GM19025 (cell line): ENCODE results near the gene GHRH.

Experiments used
- ATAC-seq: cut with Tn5 transposase; IDR thresholded peaks from one replicate; pipeline ENCODE4 v1.9.1; 2021; ENCODE audit warnings: mild to moderate bottlenecking, low read depth, moderate library complexity; ENCODE audit not compliant: unreplicated experiment

Gene GHRH

DNA sequence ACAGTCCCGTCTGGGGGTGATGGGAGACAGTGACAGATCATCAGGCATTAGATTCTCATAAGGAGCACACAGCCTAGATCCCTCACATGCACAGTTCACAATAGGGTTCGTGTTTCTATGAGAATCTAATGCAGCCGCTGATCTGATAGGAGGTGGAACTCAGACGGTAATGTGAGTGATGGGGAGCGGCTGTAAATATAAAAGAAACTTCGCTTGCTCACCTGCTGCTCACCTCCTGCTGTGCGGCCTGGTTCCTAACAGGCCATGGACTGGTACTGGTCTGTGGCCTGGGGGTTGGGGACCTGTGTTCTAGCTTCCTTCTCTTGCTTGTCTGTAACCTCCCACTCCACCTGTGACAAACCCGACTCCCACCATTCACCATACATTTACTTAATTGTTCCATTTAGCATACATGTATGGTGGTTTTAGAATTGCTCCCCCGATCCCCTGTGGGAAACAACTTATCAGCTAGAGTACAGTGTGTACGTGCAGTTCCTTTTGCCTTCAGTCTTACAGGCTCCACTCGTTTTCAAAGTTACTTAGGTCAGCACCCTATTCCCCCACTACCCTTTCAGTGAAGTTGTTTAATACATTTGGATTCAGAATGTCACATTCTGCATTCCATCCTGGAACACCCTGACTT is 31.8 kb upstream of the GHRH start:
- ATAC-seq, result no peak

DNA sequence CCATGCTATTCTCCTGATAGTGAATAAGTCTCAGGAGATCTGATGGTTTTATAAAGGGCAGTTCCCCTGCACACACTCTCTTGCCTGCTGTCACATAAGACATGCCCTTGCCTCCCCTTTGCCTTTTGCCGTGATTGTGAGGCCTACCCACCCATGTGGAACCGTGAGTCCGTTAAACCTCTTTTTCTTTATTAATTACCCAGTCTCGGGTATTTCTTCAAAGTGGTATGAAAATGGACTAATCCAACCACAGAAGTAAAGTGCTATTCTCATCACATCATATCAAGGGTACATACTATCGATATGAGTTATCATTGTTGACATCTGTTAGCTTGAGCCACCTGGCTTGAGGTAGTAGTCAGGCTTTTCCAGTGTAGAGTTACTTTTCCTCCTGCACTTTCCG is 30.1 kb upstream of the GHRH start:
- ATAC-seq, result no peak

DNA sequence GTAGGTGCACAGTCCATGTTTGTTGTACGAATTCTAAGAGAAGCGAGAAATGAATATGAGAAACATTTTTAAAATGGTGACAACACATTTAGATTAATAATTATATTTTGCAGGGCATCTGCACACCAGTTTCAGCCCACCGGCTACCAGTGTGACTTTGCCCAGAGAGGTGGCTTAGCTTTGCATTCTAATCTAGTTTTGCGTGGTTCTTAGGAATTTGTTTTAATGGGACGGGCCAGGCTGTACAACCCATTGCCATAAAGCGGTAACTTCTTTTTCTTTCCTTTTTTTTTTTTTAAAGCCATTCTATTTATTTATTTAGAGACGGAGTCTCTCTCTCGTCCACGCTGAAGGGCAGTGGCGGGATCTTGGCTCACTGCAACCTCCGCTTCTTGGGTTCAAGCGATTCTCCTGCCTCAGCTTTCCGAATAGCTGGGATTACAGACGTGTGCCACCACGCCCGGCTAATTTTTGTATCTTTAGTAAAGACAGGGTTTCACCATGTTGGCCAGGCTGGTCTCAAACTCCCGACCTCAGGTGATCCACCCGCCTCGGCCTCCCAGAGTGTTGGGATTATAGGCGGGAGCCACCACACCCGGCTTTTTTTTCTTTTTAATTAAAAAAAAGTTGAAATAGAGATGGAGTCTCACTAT is 28.7 kb upstream of the GHRH start:
- ATAC-seq, result no peak

DNA sequence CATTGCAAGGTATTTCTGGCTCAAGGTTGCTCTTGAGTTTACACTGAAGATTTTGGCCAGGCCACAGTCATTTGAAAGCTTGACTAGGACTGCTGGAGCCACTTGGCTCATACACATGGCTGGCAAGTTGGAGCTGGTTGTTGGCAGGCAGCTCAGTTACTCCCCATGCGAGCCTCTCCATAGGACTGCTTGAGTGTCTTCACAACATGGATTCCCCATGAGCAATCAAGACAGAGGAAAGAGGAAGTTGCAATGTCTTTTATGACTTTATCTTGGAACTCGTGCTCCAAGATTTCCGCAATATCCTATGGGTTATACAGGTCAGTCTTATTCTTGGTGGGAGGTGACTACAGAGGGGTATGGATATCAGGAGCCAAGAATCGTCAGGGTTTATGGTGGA is 26.5 kb upstream of the GHRH start:
- ATAC-seq, result no peak

DNA sequence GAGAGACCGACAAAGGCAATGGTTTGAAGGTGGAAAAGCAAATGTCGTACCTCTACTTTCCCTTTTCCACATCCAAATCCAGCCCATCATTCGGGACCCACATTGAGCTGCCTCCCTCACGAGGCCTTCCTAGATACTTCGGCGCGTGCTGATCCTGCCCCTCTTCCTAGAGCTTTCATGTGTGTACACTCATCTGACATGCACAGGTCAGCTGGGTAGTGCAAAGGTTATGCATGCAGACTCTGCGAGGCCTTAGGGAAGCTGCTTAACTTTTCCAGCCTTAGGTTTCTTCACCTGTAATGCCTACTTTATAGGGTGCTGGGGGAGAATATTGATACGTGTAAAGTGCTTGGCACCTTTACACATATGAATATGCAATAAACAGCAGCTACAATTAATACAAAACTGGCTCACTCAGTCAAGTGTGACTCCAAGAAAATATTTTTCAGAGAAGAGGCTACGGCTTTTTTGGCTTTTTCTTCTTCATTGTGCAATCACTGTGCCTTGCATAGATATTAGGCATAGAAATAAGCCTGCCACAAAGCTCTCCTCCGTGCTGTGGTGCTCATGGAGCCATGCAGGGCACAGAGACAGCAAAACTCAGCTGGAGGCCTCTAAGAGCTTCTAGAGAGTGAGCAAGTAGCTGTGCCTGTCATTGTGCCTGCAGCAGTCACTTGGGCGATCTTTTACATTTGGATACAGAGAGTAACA is 24.2 kb upstream of the GHRH start:
- no peak for ATAC-seq

DNA sequence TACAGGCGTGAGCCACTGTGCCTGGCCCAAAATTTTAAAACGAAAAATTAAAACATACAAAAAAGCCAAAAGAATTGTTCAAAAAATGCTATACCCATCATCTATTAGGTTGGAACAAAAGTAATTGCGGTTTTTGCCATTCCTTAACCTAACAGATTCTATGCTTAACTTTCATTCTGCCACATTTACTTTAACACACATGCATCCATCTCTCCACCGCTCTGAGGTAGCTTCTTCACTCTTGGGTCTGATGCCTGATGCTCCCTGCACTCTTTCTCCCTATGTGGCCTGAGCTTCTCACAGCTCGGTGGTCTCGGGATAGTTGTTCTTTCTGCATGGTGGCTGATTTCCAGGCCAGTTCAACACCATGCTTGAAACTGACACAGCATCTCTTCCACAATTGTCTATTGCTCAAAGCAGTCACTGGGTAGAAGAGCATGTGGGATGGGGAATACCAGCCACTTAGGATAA is 23.1 kb upstream of the GHRH start:
- no peak for ATAC-seq

DNA sequence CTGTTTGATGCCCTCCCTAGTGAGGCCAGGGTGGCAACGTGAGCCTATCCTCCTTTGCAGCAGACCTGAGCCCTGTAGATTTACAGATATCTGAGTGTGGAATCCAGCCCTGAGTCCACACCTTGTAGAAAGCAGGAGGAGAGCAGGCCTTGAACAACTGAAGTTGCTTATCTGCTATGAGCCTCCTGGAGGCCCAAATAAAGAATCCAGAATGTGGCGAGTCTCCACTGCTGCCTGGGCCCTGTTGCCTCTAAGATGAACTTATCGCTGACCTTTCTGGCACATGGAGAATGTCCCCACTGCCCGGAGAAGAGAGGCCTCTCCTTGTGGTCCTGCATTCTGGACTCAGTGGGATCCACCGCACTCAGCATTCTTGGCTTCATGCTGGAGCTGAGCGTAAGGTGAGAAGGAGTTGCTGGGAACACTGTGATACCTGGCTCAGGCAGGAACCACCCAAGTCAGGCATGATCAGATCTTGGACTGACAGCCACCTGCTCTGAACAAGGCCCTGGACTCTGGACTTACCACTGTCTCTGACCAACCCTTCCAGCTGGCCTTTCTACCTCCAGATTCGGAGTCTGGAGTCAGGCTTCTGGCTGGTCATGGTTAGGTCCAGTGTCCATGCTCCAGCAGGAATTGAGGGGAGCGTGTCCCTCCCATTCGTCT is 22.0 kb upstream of the GHRH start:
- no peak for ATAC-seq

DNA sequence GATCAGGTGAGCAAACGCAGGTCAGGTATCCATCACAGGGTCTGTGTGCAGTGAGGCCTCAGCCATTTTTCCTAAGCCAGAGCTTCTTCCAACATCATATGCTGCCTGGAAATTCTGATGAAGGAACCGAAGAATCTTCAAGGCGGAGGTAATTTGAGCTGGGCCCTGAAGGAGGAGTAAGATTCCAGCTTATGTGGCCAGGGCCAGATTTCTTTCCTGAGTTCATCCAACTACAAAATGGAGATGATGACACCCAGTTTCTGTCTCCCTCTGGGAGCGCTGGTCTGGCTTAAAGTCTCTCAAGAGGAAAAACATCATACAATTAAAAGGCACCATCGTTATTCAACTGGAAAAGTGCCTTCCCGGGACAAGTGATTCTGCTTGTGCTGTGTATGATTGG is 20.9 kb upstream of the GHRH start:
- ATAC-seq, result no peak

DNA sequence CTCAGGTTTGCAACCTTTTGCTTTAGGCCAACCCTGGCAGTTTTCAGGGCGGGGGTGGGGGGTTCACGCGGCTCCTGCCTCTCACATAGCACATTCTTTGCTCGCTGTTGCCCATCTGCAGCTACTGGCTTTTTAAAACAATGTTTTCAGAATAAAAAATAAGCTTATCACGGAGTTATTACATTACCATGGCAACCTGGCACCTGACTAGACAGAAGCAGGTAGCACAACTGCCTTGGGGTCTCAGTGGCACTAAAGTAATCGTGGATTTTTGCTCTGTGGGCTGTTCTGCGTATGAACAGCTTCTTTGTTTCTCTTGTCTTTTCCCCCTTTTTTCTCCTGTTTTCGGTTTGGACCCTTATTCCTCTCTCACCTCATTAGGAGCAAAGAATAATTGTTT is 18.8 kb upstream of the GHRH start:
- ATAC-seq, result no peak

DNA sequence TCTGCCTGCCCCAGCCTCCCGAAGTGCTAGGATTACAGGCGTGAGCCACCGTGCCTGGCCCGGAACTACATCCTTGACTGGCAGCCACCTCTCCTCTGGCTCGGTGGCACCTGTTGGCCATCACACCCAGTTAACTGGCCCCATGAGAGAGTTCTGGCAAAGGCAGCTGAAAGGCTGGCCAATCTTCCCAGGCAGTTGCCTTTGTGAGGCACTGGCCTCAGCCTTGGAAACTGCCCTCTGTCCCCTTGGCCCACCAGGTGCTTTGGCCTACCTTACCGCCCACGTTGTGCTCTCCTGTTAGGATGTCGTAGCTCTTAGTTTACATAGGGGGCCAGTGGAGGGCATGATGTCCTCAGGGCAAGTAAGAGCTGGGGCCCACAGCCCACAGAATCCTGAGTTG is 18.2 kb upstream of the GHRH start:
- no peak for ATAC-seq

DNA sequence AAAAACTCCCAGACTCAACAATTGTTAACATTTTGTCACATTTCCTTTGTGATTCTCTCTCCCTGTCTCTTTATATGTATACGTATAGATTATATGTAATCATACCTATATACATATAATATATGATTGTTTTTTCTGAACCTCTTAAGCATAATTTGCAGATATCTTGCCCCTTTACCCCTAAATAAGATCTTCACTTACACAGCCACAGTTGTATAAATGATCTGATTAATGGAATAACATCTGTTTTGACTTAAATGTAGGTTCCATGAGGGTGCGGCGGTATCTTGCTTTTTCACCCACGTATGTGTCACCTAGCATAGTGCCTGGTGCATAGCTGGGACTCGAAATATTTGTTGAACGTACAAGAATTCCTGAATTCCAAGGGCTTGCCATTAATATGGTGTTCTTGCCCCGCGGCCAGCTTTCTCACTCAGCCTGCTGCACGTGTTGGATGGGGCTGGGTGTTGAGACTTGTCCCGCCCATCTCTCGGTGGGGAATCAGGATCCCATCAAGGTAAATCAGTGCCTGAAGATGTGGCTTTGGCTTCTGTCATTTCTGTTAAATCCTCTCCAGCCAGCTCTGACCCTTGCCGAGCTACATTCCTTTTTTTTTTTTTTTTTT is 17.5 kb upstream of the GHRH start:
- ATAC-seq, result no peak

DNA sequence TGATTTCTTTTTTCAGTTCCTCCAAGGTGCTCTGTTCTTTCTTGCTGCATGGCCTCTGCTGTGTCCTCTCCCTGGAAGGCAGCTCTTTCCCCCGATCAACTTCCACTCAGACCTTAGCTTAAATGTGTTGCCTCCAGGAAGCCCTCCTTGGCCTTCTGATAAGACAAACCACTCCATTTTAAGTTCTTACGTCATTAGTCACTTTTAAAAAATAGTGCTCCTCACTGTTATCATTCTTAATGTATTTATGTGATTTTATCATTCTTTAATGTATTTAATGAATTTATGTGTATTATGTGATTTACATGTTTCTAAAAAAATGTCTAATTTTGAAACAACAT is 15.6 kb upstream of the GHRH start:
- ATAC-seq, result no peak

DNA sequence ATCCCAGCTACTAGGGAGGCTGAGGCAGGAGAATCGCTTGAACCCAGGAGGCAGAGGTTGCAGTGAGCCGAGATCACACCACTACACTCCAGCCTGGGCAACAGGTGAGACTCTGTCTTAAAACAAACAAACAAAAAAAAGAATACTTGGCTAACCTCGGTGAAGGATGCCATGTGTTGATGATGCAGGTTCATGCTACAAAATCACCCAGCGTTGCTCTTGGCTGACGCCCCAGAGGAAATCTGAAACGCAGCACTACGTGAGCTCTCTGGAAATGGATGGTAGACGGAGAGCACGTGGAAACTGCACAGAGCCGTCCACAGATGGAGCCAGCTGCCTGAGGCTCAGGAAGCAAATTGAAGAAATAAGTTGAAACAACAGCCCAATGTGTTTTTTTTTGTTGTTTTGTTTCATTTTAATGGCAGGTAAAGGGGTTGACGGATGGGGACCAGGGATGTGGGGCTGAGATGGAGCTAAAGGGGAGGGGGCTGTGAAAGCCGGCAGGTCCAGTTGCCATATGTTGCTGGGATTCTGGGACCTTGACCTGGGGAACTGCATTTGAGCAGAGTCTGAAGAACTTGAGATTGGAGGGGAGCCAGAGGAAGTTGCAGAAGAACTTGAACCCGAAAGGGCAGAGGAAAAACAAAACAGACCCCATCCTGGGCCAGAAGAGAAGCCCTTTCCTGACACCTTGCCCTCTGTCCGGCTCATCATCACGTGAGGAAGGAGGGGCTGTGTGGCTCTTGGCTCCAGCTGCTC is 15.1 kb upstream of the GHRH start:
- ATAC-seq, result no peak

DNA sequence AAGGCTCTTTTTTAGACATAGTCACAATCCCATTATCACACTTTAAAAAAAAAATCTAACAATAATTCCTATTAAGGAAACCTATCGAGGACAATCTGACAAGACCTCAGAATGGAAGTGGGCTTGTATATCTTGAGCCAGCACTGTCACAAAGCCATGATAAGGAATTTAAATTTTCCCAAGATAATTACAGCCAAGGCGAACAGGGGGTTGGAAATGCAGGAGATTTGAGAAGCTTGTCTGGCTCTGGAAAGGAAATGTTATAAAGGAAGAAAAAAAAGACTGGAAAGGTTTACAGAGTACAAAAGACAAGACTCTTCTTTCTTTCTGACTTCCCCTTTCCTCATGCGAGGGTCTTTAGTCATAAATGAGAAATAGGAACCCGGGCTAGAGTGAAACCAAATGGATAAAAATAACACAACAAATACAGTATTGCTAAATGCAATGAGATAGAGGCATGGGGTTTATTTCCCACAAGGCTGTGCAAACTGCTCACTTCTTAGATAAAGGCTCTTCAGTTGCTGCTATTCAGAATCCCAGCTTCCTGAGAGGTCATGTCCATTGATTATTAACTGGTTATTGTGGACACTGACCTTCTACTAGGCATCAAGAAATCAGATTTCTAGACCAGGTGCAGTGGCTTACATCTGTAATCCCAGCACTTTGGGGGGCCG is 13.4 kb upstream of the GHRH start:
- ATAC-seq, result no peak

DNA sequence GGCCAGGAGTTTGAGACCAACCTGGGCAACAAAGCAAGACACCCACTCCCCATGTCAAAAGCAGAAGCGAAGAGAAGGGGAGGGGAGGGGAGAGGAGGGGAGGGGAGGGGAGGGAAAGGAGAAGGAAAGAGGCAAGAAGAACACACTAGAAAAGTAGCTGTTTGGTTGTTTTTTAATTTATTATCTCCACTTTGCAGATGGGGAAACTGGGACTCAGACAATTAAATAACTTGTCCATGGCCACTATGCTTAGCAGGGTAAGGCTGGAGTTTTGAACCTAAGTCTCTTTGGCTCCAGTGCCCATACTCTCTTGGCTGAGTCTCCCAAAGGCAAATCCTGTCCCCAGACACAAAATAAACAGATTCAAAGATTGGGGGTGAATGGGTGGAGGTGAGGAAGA is 12.4 kb upstream of the GHRH start:
- ATAC-seq, result no peak

DNA sequence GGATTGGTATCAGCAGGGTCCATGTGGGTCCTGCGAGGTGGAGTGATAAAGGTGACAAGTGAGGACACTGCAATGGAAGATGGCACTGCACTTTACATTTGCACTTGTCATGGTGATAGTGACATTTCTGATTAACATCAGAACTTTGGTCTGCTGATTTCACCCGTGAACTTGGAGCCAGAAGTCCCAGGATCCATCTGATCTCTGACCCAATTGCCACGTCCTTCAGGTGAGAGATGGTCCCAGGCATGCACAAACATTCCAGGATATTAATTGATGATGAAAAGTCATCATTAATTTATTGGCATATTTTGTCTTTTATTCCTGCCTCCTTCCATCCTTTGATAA is 9.8 kb upstream of the GHRH start:
- ATAC-seq, result no peak

DNA sequence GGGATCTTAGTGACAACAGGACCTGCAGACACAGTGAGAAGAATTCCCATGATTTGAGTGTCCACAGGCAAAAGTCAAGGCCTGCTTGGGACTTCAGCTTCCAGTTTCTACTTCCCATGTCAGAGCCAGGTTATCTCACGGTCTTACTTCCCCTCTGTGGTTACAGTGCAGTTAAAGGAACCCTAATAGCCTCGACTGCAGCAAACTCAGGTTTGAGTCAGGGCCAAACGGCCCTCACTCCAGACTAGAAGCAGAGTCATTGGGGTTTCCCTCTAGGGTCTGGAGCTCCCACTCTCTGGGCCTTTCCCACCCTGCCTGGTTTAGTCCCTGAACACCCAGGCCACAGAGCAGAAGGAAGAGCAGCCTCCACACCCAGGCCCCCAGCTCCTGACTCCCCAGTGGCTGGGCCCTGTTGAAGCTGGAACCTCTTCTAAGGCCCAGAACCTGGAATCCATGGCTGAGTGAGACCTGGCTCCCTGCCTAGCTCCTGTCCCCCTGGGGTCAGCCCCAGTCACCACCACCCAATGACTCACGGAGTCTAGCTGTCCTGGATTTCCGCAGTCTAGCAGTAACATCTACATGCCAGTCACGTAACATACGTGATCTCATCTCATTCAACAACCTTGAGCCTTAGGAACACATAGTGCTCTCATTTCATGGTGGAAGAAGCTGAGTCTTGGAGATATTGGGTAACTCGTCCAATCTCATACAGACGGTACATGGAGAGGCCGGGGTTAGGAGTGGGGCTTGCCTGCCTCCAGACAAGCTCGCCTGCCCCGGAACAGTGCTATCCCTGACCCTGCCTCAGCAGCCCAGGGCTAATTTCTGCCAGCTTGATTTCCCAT is 9.2 kb upstream of the GHRH start:
- no peak for ATAC-seq

DNA sequence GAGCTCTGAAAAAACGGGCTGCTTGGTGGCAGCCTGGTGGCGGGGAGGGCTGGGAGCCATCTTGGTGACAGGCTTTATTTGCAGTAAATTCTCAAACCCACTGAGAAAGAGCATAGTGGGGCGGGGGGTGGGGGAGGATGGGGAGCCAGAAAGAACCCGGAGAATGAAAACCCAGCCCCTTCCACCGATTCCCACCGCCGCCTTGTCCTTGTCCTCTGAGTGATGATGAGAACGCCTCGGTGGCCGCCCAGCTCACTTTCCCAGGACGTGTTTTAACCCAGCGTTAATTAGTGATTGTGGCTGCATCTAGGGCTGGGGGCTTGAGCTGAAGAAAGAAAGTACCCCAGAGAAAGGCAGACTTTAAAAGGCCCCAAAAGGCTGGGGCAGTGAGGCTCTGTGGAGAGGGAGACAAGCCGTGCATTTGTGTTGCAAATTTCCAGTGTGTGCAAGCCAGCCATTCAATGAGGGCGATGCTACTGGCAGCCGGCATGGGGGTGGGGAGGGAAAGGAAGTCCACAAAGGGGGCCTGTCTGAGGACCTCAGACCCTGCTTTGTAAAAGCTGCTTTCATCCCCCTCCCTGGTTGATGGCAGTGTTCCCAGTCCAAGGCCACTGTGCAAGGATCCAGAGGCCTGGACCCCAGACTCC is 6.2 kb upstream of the GHRH start:
- ATAC-seq, result no peak
